IPS-18a (cell line): ENCODE measurements around the gene PTEN.

Experiments
- H3K27ac ChIP-seq: one replicate; pipeline ENCODE4 v1.5.1; 2013; ENCODE audit warnings: low read length
- H3K27me3 ChIP-seq: one replicate; pipeline ENCODE4 v1.6.1; 2013; ENCODE audit warnings: mild to moderate bottlenecking, low read length; ENCODE audit not compliant: control insufficient read depth, insufficient read depth
- H3K36me3 ChIP-seq: one replicate; pipeline ENCODE4 v1.6.1; 2013; ENCODE audit warnings: low read depth, low read length; ENCODE audit not compliant: control insufficient read depth
- H3K4me1 ChIP-seq: one replicate; pipeline ENCODE4 v1.6.1; 2013; ENCODE audit warnings: low read depth, low read length; ENCODE audit not compliant: control insufficient read depth
- H3K4me3 ChIP-seq: one replicate; pipeline ENCODE4 v1.5.1; 2013; ENCODE audit warnings: low read length
- H3K9ac ChIP-seq: one replicate; pipeline ENCODE4 v1.6.1; 2013; ENCODE audit warnings: mild to moderate bottlenecking, low read length, moderate library complexity
- H3K9me3 ChIP-seq: one replicate; pipeline ENCODE4 v1.6.1; 2013; ENCODE audit warnings: low read depth, low read length; ENCODE audit not compliant: control insufficient read depth

Gene PTEN

GRCh38 chr10:87829986-87830729, 33.3 kb upstream of the PTEN start:
- no peaks in the 10 kb centered on the region for H3K9me3 ChIP-seq
- H3K27ac ChIP-seq: no peak overlapping the region
- H3K27me3 ChIP-seq: no peaks in the 10 kb centered on the region
- H3K36me3 ChIP-seq: no peaks in the 10 kb centered on the region
- H3K9ac ChIP-seq: no peak overlapping the region
- no peaks in the 10 kb centered on the region for H3K4me1 ChIP-seq
- H3K4me3 ChIP-seq: no peak overlapping the region

DNA sequence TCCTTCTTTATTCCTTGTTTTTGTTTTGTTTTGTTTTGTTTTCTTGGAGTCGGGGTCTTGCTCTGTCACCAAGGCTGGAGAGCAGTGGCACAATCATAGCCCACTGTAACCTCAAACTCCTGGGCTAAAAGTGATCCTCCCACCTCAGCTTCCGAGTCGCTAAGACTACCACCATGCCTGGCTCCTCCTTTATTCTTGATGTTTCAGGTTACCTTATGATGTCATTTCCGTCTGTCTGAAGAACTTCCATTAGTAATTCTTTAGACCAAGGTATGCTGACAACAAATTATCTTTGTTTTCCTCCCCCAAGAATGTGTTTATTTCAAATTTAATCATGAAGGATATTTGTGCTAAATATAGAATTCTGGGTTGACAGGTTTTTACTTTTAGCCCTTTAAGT, 27.3 kb upstream of the PTEN start:
- Histone ChIP-seq H3K4me3 (no peak overlapping the region), H3K4me1 (no peaks in the 10 kb centered on the region), H3K9me3 (no peaks in the 10 kb centered on the region), H3K27me3 (no peaks in the 10 kb centered on the region), H3K36me3 (no peaks in the 10 kb centered on the region), H3K27ac (no peak overlapping the region), H3K9ac (no peak overlapping the region)

DNA sequence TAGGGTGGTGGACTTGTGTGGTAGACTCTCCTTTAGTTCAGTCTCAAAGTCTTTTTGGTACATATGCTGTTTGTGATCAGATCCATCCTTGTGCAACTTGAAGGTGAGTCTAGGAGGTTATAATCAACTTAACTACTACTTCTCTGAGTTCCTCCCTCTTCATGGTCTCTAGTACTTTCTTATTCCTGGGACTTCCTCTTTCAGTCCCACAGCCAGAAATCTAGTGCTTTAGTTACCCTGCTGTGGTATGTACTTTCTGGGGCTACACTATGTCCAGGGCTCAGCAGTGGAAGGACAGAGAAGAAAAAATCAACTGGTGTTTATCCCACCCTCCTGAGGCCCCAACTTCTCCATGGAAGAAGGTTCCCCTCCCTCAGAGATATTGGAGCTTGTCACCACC, 26.0 kb upstream of the PTEN start:
- Histone ChIP-seq H3K27ac (no peak overlapping the region), H3K9ac (no peak overlapping the region)

GRCh38 chr10:87838650-87839049, 24.8 kb upstream of the PTEN start:
- no peak overlapping the region for H3K27ac ChIP-seq

More for the DNA sequence above, 26.0 kb upstream of the PTEN start:
- Histone ChIP-seq H3K4me1 (no peaks in the 10 kb centered on the region), H3K9me3 (no peaks in the 10 kb centered on the region), H3K36me3 (no peaks in the 10 kb centered on the region), H3K27me3 (no peaks in the 10 kb centered on the region), H3K4me3 (no peak overlapping the region)

DNA sequence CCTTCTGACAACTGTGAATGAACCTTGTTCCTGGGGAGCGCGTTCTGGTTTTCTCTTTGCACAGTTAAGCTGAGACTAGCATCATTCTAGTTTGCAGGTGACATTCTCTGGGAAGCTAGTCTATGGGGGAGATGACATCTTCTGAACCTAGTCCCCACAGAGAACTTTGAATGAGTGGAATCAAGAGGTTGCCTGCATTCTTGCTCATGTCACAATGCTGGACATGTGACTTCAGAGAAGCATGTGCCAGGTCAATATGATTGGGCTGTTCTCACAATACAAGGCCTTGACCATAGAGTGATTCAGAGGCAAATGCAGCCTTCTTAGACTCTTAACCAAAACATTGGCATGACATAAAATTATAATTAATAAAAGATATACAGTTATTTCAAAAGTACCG, 22.2 kb upstream of the PTEN start:
- no peaks in the 10 kb centered on the region for H3K4me1 ChIP-seq
- no peak overlapping the region for H3K9ac ChIP-seq
- no peak overlapping the region for H3K27ac ChIP-seq
- no peaks in the 10 kb centered on the region for H3K36me3 ChIP-seq
- no peaks in the 10 kb centered on the region for H3K27me3 ChIP-seq
- H3K4me3 ChIP-seq: no peak overlapping the region
- H3K9me3 ChIP-seq: no peaks in the 10 kb centered on the region

More at GRCh38 chr10:87838650-87839049, 24.8 kb upstream of the PTEN start:
- Histone ChIP-seq H3K4me1 (no peaks in the 10 kb centered on the region), H3K9me3 (no peaks in the 10 kb centered on the region), H3K4me3 (no peak overlapping the region), H3K27me3 (no peaks in the 10 kb centered on the region), H3K36me3 (no peaks in the 10 kb centered on the region), H3K9ac (no peak overlapping the region)

DNA sequence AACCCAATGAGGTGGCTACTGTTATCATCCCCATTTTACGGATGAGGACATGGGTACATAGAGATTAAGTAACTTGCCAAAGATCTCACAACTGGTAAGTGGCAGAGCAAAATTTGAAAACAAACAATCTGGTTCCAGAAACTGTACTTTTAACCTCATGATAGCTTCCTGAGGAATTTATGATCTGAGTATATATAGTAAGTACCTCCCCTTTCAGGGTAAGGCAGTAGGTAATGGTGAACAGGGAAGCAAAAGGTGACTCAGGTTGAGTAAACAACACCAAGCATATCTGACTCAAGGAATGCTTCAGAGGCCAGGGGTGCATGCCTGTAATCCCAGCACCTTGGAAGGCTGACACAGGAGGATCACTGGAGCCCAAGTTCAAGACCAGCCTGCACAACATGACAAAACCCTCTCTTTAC, 21.2 kb upstream of the PTEN start:
- Histone ChIP-seq H3K27me3 (no peaks in the 10 kb centered on the region), H3K9ac (no peak overlapping the region), H3K9me3 (no peaks in the 10 kb centered on the region), H3K36me3 (no peaks in the 10 kb centered on the region), H3K27ac (no peak overlapping the region), H3K4me3 (no peak overlapping the region), H3K4me1 (no peaks in the 10 kb centered on the region)

- Histone ChIP-seq H3K4me3 (no peak overlapping the region), H3K4me1 (no peaks in the 10 kb centered on the region), H3K9me3 (no peaks in the 10 kb centered on the region), H3K36me3 (no peaks in the 10 kb centered on the region), H3K9ac (no peak overlapping the region), H3K27me3 (no peaks in the 10 kb centered on the region), H3K27ac (no peak overlapping the region)
Observed at GRCh38 chr10:87842776-87843497, 20.5 kb upstream of the PTEN start.

- Histone ChIP-seq H3K9me3 (no peaks in the 10 kb centered on the region), H3K4me1 (no peaks in the 10 kb centered on the region), H3K9ac (no peak overlapping the region), H3K27ac (no peak overlapping the region), H3K4me3 (no peak overlapping the region), H3K36me3 (no peaks in the 10 kb centered on the region), H3K27me3 (no peaks in the 10 kb centered on the region)
Observed at GRCh38 chr10:87843714-87844113, 19.7 kb upstream of the PTEN start.

GRCh38 chr10:87844837-87845623, 18.4 kb upstream of the PTEN start:
- H3K9ac ChIP-seq: no peak overlapping the region
- H3K4me3 ChIP-seq: no peak overlapping the region
- no peaks in the 10 kb centered on the region for H3K27me3 ChIP-seq
- no peaks in the 10 kb centered on the region for H3K9me3 ChIP-seq
- H3K27ac ChIP-seq: no peak overlapping the region
- no peaks in the 10 kb centered on the region for H3K4me1 ChIP-seq
- no peaks in the 10 kb centered on the region for H3K36me3 ChIP-seq

DNA sequence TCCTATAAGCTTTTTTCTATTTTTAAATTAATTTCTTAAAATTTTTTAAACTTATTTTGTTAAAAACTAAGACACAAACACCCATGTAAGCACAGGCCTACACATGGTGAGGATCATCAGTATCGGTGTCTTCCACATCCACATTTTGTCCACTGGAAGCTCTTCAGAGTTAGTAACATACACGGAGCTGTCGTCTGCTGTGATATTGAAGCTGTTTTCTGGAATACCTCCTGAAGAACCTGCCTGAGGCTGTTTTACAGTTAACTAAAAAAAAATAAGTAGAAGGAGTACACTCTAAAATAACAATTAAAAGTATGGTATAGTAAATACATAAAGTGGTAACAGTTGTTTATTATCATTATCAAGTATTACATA, 17.8 kb upstream of the PTEN start:
- Histone ChIP-seq H3K9me3 (no peaks in the 10 kb centered on the region), H3K4me3 (no peak overlapping the region), H3K27me3 (no peaks in the 10 kb centered on the region), H3K36me3 (no peaks in the 10 kb centered on the region), H3K27ac (no peak overlapping the region), H3K9ac (no peak overlapping the region), H3K4me1 (no peaks in the 10 kb centered on the region)

DNA sequence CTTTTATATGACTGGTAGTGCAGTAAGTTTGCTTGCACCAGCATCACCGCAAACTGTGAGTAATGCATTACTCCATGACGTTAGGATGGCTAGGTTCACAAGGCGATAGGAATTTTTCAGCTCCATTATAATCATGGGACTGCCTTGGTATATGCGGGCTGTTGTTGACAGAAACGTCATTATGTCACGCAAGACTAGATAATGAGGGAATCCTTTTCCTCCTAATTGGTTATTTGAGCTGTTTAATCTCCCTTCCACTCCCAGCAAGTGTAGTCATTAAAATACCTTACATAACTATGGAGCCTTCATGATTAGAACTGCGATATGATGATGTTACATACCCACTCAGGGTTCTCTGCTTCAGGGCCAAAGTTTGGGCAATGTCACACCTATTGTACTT, 17.4 kb upstream of the PTEN start:
- H3K27ac ChIP-seq: no peak overlapping the region
- H3K4me1 ChIP-seq: no peaks in the 10 kb centered on the region
- no peak overlapping the region for H3K9ac ChIP-seq
- H3K27me3 ChIP-seq: no peaks in the 10 kb centered on the region
- H3K9me3 ChIP-seq: no peaks in the 10 kb centered on the region
- H3K36me3 ChIP-seq: no peaks in the 10 kb centered on the region
- H3K4me3 ChIP-seq: no peak overlapping the region
